GM11168 (cell line): ENCODE measurements around the gene CHMP2A.
"Not testable (repeated sequence)": the region's sequence is repeated elsewhere in the genome, so short reads cannot be mapped to it uniquely, and the experiment has no call there.

ENCODE experiments used
- in situ Hi-C: fragments of 300-500 bp; cut with MboI; formaldehyde crosslinking; loops from one replicate; pipeline ENCODE4 v1.12.0; 2022; ENCODE audit warnings: low sequenced_read_pairs; ENCODE audit not compliant: unreplicated experiment

The CHMP2A gene

GRCh38 chr19:58554494-58555368, at the start of gene CHMP2A:
CHMP2A (minus strand) TSS chr19:58555105; CDS start chr19:58554212, 893 bp downstream.
- in situ Hi-C loops: no loop called here

GRCh38 chr19:58586133-58586765, 31.3 kb upstream of the CHMP2A start:
- in situ Hi-C loops: no loop called here

GRCh38 chr19:58585442-58586132, 30.7 kb upstream of the CHMP2A start:
- in situ Hi-C loops: no loop called here

- in situ Hi-C loops: no loop called here
Observed at GRCh38 chr19:58584498-58585441, 29.9 kb upstream of the CHMP2A start.

- in situ Hi-C loops: no loop called here
Observed at GRCh38 chr19:58582985-58583384, 28.1 kb upstream of the CHMP2A start.

GRCh38 chr19:58581227-58582141, 26.6 kb upstream of the CHMP2A start:
- in situ Hi-C loops: no loop called here

- in situ Hi-C loops: no loop called here
Observed at GRCh38 chr19:58579473-58580142, 24.7 kb upstream of the CHMP2A start.

- in situ Hi-C loops: no loop called here
Observed at GRCh38 chr19:58578012-58578925, 23.4 kb upstream of the CHMP2A start.

- in situ Hi-C loops: not testable (repeated sequence)
Observed at GRCh38 chr19:58577581-58577980, 22.7 kb upstream of the CHMP2A start.

- in situ Hi-C loops: no loop called here
Observed at GRCh38 chr19:58575183-58576041, 20.5 kb upstream of the CHMP2A start.

- in situ Hi-C loops: no loop called here
Observed at GRCh38 chr19:58573658-58574164, 18.8 kb upstream of the CHMP2A start.

GRCh38 chr19:58572818-58573657, 18.1 kb upstream of the CHMP2A start, which contains the start of gene MZF1:
MZF1 (minus strand) TSS chr19:58573335; CDS start chr19:58571389, 1,946 bp downstream.
- in situ Hi-C loops: no loop called here

GRCh38 chr19:58572026-58572817, 17.3 kb upstream of the CHMP2A start:
- in situ Hi-C loops: no loop called here

GRCh38 chr19:58571575-58571947, 16.7 kb upstream of the CHMP2A start:
- in situ Hi-C loops: no loop called here
